GM21381 (cell line): ENCODE measurements around the gene HEPACAM2.

Experiments
- ATAC-seq: cut with Tn5 transposase; IDR thresholded peaks from one replicate; pipeline ENCODE4 v1.9.1; 2021; ENCODE audit warnings: mild to moderate bottlenecking, moderate library complexity; ENCODE audit not compliant: unreplicated experiment

Gene HEPACAM2

GRCh38 chr7:93203496-93203895, 22.8 kb downstream of the HEPACAM2 start:
- no peak for ATAC-seq

GRCh38 chr7:93202594-93203250, 23.5 kb downstream of the HEPACAM2 start:
- ATAC-seq = no peak

DNA sequence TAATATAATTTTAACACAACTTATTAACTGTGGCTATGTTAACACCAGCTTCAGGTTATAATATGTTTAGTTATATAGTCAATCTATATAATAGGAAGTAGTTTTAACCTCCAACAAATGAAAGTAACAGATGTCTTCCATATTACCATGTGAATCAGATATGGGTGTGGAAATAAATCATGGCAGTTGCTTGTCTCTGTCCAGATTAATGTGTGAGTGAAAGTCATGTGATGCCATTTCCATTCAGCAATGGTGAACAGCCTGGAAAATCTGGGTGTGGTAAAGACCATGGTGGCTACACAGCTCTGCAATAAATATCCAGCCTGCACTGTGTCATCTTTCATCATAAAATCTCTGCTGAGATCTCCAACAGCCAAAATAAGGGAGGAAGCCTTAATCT, 27.8 kb downstream of the HEPACAM2 start:
- no peak for ATAC-seq

DNA sequence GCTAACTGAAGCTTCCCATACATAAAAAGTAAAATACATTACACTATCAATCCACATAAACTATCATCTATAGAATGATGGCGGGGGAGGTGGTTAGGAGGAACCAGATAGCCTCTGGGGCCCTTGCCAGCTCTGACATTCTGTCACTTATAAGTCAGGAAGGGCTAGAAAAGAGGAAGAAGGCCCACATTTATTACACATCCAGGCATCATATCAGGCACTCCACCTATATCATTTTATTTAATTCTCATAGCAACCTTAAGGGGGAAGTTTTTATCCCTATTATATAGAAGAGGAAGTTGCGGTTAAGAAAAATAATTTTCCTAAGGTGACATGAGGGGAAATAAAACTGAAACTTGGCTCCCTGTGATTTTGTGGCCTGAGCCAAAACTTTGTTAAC, 29.9 kb downstream of the HEPACAM2 start:
- no peak for ATAC-seq

- no peak for ATAC-seq
Measured at GRCh38 chr7:93194386-93194785, 31.9 kb downstream of the HEPACAM2 start.

DNA sequence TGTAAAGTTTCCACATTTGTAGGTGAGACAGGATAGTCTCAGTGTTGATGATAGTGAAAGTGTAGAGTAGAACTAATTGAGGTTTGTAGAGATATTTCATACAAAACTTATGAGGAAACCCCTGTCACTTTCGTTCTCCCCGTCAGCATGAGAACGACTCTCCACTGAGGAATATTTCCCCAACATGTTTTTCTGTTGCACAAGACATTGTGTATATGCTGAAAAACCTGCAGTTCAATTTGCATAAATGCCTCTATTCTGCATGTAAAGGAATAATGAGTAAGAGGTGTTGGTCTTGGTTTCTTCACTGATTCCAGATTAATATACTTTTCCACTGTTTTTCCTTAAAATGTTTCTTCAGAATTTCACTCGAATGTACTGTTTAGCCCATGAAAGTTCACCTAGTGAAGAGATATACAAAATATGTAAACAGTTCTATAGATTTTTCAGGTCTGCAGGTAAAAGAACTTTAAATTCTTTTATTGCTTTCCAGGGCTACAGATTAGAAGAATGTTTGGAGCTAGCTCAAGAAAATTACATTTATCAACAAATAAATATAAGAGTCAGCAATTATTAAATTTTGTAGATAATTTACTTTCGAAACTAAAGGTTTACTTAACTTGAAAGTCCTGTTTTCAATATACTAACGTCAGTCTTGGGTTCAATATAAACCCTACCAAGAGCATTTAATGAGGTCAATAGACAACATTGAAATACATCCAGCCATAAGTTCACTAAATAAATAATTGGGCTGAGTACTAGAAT, 37.2 kb downstream of the HEPACAM2 start:
- ATAC-seq = no peak

DNA sequence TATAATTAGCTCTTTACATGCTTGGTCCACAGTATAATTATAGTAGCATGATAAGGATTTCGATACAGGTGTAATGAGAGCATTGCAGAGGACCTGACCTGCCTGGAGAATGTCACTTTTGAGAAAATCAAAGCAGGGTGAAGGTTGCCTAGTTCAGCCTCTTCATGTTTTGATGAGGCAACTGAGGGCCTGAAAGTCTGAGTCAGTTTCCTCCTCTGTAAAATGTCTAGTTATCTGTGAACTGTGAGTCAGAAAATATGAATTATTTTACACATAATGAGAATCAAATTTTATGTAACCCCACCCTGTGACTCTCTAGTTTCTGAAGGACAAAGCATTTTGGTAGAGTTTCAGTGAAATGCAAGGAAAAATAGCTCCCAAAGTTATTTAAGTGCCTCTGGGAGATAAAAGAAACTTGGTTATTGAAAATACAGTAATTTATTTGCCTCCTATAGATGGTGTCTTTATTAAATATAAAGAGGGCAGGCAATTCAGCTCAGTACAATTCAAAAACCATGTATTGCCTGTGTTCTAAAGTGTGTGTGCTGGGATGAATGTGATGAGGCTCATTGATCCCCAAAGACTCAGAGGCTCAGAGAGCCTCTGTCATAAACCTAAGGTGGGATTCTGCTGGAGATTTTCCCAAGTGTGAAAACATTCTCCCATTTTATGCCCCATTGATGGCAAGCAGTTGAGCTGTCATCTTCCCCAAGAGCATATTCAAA, 40.8 kb downstream of the HEPACAM2 start:
- ATAC-seq = no peak

DNA sequence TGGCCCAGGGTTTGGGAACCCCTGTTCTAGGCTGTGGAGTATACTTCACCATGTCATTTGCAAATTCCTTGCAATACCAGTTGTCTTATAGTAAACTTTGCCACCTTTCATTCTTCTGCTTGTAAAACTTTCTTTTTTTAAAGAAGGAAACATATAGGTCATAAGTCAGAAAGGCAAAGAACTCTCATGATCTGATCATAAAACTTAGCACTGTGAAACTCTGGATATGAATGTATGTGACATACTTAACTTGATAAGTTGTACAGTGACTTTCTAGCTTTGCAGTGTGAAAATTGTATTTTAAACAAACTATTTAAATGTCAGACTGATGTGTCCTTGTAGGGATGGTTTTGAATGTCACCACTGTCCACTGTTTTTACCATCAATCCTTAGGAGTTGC, 47.1 kb downstream of the HEPACAM2 start:
- no peak for ATAC-seq

DNA sequence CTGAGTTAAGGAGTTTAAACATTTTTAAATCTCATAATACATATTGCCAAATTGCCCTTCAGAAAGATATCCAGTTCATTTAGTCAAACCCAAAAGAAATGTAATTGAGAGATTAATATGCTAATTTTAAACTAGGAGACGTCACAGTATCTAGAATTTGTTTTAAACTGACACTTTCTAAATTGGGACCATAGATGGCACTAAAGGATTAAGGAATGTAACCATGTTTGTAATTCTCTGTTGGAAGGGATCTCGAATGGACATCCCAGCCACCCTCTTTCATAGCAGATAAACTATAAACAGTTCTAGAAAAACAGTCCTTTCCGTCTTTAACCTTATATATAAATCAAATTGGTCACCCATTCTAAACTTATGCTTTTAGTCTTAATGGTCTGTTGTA, 48.1 kb downstream of the HEPACAM2 start:
- no peak for ATAC-seq

DNA sequence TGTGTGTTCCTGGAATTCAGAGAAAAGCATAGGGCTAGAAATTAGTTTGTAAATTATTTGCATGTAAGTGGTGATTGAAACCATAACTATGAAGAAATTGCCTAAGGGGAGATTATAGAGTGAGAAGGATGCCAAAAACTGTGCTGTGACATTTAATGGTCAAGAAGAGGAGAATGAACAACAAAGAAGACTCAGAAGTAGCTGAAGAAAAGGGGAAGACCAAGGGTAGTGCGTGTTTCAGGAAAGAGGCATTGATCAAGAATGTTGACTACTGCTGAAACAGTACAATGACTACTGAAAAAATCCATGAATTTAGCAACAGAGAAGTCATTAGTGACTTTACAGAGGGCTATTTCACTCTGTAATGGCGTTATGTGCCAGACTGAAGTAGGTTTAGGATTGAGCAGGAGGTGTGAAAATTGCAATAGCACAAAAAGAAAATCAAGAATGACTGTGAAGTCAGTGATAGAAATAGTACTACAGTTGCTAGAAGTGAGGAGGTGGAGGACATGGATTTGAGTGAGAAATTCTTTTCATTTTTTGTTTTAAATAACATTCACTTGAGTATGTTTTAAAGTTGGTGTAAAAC, 49.2 kb downstream of the HEPACAM2 start:
- ATAC-seq = no peak

- ATAC-seq = no peak
Measured at GRCh38 chr7:93175219-93175618, 51.0 kb downstream of the HEPACAM2 start.

DNA sequence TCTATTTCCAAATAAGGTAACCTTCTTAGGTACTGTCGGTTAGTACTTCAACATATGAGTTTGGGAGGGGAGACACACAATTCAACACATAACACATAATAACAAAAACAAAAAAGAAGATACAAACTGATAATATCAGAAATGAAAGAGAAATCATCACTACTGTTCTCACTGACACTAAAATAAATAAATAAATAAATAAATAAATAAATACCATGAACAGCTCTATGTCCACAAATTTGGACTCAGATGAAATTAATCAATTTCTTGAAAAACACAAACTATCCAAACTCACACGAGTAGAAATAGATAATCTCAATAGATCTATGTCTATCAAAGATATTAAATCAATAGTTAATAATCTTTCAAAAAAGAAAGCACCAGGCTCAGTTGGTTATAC, 53.6 kb downstream of the HEPACAM2 start:
- no peak for ATAC-seq

DNA sequence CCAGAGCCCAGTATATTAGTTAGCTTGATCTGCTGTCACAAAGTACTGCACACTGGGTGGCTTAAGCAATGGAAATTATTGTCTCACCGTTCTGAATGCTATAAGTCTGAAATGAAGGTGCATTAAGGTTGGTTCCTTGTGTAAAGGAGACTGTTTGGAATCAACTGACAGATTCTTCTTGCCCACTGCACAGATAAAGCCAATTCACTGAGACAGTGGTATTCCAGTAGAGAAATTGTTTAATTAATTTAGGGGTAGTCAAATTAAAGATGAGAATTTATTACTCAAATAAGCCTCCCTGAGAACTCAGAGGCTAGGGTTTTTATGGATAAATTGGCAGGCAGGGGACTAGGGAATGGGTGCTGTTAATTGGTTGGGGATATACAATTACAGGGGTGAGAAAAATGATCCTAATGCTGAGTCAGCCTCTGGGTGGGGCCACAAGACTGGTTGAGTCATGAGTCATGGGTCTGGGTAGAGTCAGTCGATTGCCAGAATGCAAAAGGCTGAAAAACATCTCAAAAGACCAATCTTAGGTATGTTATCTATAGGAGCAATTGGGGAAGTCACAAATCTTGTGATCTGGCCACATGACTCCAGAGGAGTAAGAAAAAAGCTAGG, 54.6 kb downstream of the HEPACAM2 start:
- no peak for ATAC-seq

DNA sequence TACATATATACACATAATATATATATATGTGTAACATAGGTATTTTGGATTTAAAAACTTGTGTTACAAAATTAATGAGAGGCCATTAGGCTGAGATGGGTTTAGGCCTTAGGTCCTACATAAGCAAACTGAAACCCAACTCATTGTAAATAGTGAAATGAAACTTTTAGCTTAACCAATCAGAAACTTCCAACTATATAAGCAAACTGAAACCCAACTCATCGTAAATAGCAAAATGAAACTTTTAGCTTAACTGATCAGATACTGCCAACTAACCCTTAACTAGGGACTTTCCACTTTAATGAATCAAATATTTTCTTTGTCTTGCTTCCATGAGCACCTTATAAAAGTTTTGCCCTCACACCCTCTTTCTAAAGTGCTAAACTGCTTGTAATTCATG, 60.8 kb downstream of the HEPACAM2 start:
- ATAC-seq = peak; percentile 97

- ATAC-seq = no peak
Measured at GRCh38 chr7:93164766-93165165, 61.5 kb downstream of the HEPACAM2 start.

GRCh38 chr7:93161181-93161762, 65.0 kb downstream of the HEPACAM2 start:
- no peak for ATAC-seq

GRCh38 chr7:93160410-93160809, 65.9 kb downstream of the HEPACAM2 start:
- no peak for ATAC-seq

GRCh38 chr7:93159490-93159889, 66.8 kb downstream of the HEPACAM2 start:
- ATAC-seq = no peak

DNA sequence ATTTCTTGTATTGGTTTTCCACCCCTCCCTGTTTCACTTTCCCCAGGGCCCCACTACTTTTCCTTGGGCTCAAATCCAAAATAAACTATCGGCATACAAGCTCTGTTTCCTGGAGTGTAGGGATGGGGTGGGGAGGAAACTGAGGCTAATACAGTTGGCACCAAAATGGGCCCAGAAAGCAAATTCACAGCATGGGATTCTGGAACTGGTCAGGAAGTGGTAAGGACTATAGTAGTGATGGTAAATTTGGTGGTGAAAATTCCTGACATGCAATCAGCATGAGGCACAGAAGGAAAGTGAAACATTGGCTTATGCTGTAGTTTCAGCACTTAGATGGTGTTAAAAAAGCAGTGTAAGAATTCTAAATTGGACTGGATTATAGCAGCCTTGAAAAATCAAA, 69.4 kb downstream of the HEPACAM2 start:
- ATAC-seq = no peak

DNA sequence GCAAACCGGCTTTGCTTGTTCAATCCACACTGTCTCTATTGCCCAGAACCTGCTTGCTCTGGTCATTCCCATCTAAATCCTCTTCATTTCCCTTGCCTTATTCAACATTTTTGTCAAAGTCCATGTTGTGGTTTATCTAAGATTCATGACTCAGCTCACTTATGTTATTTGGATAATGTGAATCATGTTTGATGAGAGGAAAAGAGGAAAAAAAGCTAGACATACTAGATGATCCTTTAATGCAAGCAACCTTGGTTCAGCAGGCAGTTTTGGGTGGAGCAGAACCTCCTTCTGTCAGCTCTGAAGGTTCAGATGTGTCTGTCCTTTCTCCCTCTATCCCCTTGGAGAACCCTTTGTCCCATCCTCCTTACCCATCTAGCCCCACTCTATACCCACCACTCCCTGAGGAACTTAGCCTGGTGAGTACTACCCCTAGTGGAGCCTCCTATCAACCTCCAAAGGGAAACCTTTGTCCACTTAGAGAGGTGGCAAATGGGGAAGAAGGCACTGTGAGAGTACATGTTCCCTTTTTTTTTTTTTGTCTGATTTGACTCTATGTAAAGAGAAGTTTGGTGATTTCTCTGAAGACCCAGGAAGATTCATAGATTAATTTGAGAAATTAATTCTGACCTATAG, 76.0 kb downstream of the HEPACAM2 start:
- ATAC-seq = no peak
